Left kidney (tissue), 2 donors: ENCODE measurements around the gene TRABD. TPM values are rescaled to one million over a fixed set of nuclear protein-coding genes. Genes with fewer than 3 reads are reported as not detected.
"Not testable (repeated sequence)": the region's sequence is repeated elsewhere in the genome, so short reads cannot be mapped to it uniquely, and the experiment has no call there.

ENCODE experiments used
- DNase-seq: peaks from one replicate; pipeline ENCODE4 v3.0.0-alpha.2; 2013
- polyA plus RNA-seq: library from polyadenylated mRNA; unstranded; fragments of 120-200 nt; gene quantifications from one replicate; pipeline ENCODE4 v1.2.1, GENCODE V29; 2013; ENCODE audit not compliant: insufficient read length

Gene TRABD
- polyA plus RNA-seq, 1 donor: 20.7 TPM

DNA sequence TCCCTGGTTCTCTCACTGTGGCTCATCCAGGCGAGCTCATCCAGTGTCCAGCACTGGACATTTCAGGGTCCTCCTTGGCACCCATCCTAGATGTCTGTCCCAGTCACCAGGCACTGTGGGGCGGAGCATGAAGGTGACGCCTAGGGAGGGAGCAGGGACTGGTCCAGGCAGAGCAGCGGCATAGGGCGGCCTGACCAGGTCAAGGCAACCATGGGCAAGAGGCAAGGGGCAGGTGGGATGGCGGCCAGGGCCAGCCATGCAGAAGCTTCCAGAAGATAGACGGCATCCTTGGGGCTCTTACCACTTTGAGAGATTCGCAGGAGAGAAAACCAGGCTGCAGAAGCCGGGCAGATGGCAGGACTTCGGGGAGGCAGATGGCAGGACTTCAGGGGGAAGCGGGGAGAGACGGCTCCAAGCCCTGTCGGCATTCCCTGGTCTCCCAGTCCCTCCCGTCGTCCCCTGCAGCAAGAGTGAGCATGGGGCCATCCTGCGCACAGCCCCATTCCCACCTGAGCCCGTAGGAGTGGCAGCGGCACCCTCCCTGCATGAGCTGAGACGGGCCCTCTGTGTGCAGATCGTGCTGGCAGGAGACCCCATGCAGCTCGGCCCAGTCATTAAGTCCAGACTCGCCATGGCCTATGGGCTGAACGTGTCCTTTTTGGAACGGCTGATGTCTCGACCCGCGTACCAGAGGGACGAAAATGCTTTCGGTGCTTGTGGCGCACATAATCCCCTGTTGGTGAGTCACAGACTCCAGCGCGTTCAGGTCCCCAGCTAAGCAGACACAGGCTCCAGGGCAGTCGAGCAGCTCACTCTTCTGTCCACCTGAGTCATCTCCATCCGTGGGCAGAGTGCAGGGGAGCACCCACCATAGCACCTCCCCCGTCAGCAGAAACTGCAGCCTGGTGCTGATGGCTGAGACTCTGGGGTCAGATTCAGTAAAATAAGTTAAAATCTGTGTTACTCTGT lies 35.3 kb upstream of the TRABD start:
- DNase-seq: no peak

DNA sequence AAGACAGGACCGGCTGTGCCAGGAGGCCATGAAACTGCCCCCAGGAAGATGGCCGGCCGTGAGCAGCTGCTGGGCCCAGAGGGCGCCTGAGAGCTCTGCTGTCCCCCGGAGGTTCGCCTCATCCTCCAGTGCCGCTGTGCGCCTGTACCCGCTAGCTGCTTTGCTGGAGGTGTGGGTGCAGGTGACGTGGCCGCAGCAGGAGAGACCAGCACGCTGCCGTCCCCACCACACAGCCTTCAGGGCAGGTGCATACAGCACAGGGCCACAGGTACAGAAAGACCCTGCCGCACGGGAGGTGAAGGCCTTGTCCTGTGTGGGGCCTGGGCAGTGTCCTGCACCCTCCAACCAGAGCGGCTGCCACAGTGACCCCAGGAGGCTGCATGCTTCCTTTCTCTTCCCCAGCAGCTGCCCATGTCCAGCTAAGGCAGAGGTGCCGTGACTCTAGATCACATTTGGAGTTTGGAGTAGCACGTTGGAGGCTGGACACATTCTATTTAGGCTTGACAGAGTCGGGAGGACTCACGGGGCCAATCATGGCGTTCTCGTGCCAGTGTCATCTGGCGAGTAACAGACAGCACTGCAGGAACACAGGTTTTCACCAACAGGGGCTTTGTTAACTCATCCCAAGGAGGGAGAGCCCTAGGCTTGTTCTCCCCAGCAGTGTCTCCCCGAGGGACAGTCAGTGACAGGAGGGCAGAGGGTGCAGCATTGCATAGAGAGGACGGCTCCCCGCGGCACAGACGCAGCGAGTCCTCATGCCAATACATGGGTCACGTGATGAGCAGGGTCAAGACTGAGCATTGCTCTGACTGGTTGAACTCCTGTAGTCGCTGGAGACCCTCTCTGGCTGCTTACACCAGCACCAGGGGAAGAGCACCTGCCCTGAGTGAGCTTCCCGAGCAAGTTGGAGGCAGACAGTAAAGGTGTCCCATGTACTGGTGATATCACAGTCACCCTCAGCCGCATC lies 33.9 kb upstream of the TRABD start:
- no peak for DNase-seq

DNA sequence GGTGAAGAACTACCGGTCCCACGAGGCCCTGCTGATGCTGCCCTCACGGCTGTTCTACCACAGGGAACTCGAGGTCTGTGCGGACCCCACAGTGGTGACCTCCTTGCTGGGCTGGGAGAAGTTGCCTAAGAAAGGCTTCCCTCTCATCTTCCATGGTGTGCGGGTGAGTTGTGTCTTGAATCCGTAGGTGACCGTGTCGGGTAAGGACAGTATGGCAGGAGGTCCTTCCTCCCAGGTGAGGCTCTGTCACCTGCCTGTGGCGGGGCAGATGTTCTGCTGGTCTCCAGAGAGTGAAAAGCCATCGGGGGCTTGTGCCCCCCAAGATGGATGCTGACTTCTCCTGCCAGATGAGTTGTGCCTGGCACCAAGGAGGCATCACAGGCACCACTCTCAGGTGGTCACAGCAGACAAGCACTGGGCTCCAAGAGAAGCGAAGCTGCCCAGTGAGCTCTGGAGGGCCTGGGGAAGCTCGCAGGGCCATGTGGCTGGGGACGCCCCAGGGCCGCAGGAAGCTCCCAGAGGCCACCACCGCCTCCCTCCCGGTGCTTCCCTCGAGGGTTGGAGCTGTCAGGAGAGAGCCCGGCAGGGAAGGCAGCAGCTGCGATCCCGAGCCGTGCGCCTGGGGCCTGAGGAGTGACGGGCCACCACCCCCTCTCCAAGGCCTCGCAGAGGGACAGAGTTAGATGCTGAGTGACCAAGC lies 32.5 kb upstream of the TRABD start:
- no peak for DNase-seq

DNA sequence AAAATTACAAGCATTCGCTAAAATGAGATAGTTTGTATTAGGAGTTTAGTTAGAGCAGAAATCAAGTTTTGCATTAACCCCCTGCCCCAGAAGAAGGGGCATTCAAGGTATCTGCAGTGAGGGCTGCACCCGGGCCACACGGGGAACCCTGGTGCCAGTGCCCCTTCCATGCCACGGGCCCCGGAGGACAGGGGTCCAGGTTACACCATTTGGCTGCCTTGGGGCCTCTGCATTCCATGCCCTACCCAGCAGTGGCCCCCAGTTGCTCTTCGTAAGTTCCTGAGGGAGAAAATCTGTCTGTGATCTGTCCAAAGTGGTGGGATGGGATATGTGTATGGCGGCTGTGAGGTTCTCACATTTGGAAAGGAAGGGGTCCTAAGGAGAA lies 32.0 kb upstream of the TRABD start:
- DNase-seq: no peak

DNA sequence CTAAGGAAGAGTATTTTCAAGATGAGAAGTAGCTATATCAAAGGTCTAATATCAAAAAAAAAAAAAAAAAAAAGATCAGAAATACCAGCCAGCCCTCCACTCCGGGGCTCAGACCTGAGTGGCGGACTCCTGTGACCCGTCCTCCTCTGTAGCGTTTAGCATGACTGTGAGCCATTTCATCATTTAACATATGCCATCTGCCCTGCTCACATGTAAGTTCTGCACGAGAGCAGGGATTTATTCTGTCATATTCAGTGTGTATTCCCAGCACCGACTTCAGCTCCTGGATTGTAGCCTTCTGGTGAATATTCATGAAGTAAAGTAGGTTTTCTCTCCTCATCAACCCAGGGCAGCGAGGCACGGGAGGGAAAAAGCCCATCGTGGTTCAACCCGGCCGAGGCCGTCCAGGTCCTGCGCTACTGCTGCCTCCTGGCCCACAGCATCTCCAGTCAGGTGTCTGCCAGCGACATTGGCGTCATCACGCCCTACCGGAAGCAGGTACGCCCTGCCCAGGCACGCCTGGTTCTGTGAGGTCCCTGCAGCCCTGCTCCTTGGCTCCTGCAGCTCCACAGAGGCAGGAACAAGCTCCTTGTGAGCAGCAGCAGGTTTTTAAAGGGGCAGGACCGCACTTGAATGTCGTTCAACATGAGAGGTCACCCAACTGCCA lies 27.9 kb upstream of the TRABD start:
- no peak for DNase-seq

DNA sequence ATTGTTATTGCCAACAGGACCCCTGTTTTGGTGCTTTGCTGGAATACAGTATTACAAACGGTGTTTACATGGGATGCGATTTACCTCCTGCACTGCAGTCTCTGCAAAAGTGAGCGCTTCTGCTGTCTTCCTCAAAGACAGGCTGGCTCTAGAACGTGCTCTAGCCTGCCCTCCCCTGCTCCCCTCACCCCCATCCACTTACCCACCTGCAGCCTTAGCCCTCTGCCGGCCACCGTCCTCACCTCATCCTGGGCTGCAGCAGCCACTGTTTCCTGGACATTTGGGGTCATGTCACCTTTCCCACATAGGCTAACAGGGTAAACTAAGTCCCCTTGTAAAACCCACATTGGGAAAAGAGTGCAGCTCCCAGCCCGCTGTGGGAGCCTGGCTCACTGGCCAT lies 24.8 kb upstream of the TRABD start:
- no peak for DNase-seq

DNA sequence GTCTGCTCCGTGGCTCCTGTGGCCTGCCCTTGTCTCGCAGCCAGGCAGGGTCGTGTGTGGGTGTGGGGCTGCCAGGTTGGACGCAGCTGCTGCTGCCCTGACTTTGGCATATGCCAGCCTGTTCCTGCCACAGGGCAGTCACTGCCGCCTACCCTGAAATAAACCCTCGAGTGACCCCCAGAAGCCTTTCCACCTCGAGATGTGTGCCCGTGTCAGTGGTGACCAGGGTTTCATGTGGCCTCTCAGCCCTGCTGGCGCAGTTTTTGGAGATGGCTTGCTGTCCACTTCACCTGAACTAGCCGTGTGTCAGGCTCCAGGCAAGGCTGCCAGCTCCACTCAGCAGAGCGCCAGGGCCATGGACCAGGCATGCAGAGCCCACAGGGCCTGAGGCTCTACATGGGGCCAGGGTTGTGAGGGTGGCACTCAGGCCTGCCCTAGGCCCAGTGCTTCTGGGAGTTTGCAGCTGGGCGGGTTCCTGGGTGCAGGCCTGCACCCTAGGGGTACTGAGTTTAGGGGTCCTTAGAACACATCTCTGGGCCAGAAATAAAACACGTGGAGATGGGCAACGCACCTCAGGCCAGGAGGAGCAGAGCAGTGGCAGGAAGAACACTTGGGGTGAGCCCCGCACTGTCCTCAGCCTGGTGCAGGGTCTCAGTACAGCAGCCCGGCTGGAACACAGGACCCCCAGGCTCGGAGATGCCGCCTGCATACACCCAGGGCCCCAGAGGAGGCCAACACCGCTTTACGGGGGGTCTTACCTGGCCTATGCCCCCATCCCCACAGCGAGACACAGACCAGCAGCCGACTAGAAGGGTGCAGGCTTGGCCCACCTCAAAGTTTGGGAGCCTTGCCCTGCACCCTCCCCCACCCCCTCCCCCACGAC lies 24.0 kb upstream of the TRABD start:
- DNase-seq: no peak

DNA sequence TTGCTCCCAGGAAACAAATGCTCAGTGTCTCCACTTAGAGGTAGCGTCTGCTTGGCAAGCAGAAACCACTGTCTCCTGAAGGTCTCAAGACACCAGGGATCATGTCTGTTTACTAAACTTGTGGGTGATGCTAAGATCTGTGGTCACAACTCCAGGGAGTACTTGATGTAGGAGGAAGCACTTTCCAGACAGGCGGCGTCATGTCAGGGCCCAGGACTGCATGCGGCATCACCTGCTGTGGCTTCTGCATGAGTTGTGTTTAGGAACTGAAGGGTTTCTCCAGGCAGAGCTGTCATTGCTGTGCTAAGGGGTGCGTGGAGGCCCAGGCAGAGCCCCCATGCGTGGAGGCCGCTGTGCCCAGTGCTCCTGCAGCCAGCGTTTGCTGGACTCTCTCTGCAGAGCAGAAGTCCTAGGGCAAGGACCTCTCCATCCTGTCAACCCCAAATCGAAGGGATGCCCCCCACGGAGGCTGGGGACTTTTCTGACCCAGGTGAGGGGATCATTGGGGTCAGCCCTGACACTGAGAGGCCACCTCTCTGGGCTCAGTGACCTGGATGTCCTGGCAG lies 23.2 kb upstream of the TRABD start:
- no peak for DNase-seq

DNA sequence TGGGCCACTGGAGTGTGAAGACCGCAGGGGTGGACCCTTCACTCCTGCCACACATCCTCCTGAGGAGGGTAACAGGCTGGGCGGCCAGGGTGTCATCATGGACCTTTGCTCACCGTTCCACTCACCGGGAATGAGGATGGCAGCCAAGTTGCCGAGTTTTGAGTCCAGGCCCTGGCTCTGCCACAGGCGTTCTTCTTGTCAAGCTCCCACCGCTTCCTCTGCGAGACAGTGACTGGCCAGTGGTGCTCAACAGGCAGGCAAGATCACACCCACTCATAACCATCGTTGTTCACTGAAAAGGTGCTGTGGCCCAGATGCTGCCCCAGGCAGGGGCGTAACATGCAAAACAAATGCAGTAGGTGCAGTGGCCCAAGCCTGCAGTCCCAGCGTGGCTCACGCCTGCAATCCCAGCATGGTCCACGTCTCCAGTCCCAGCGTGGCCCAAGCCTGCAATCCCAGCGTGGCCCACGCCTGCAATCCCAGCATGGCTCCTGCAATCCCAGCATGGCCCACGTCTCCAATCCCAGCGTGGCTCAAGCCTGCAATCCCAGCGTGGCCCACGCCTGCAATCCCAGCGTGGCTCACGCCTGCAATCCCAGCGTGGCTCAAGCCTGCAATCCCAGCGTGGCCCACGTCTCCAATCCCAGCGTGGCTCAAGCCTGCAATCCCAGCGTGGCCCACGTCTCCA lies 20.1 kb upstream of the TRABD start:
- DNase-seq: no peak

DNA sequence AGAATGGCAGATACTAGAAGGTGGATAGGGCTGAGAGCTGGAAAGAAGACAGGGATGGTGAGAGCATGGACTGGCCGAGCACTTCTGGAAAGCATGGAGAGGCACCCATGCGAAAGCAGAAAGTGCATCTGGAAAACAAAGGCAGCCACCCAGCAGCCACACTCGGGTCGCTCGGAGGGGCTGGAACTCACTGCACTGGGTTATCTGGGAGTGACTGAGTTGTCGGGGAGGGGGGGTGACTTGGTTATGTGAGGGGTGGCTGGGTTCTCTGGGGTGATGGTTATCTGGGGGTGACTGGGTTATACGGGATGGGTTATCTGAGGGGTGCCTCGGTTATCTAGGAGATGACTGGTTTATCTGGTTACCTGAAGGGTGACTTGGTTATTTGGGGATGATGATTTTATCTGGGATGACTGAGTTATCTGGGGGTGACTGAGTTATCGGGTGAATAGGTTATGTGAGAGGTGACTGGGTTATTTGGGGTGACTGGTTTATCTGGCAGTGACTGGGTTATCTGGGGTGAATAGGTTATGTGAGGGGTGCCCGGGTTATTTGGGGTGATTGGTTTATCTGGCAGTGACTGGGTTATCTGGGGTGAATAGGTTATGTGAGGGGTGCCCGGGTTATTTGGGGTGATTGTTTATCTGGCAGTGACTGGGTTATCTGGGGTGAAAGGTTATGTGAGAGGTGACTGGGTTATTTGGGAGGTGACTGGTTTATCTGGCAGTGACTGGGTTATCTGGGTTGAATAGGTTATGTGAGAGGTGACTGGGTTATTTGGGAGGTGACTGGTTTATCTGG lies 17.8 kb upstream of the TRABD start:
- DNase-seq: no peak

DNA sequence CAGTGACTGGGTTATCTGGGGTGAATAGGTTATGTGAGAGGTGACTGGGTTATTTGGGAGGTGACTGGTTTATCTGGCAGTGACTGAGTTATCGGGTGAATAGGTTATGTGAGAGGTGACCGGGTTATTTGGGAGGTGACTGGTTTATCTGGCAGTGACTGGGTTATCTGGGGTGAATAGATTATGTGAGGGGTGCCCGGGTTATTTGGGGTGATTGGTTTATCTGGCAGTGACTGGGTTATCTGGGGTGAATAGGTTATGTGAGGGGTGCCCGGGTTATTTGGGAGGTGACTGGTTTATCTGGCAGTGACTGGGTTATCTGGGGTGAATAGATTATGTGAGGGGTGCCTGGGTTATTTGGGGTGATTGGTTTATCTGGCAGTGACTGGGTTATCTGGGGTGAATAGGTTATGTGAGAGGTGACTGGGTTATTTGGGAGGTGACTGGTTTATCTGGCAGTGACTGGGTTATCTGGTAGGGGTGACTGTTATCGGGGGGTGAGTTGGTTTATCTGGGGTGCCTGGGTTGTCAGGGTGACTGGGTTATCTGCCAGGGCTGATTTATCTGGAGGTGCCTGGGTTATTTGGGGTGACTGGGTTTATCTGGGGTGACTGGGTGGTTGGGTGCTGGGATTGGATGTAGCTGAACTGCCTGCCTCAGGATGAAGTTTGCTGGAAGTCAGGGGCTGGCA lies 17.1 kb upstream of the TRABD start:
- not testable (repeated sequence) for DNase-seq

DNA sequence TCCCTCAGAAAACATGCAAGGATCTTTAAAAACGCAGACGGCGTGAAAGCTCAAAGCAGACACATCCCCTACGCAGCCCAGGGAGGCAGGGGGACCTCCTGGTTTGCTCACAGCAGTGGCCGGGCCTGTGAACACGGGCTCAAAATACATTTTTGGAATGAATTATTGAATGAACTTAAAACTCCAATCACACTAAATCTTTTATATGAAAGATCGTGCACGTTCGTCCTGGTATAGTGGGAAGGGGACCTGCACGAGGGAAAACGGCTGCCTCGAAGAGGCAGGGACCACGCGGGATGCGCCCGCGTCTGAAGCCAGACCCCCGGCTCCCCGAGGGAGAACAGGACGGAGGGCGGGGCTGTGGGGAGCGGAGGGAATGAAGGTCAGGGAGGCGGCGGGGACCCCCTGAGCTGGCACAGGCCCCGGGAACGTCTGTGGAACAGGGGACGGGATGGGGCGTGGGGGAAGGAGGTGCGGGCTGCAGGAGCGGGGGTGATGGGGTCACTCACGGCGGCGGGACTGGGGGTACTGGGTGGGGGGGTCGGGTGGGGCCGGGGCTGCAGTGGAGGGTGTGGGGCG lies 16.4 kb upstream of the TRABD start:
- DNase-seq: no peak

DNA sequence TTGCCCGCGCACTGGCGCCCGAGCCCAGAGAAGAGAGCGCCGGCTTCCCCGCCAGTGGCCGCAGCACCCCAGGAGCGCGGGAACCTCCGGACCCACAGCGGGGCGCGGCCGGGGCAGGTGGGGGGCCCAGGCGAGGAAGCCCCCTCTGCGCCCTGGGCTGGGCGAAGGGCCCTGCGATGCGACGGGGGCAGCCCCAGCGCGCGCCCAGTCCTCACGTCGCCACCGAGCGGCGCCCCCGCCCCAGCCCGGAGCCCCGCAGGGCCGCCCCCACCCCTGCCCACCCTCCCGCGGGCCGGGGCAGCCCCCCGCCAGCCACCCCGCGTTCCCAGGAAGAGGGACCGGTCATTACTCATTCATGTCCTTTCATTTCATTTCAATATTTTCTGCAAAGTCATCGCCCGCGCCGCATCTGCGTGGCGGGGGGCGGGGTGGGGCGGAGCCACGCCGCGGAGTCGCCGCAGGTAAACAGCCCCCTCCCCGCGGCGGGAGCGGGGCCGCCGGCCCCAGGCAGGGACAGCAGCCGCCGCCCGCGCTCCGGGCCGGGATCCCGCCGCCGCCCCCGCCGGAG lies 15.9 kb upstream of the TRABD start:
- DNase-seq: no peak

DNA sequence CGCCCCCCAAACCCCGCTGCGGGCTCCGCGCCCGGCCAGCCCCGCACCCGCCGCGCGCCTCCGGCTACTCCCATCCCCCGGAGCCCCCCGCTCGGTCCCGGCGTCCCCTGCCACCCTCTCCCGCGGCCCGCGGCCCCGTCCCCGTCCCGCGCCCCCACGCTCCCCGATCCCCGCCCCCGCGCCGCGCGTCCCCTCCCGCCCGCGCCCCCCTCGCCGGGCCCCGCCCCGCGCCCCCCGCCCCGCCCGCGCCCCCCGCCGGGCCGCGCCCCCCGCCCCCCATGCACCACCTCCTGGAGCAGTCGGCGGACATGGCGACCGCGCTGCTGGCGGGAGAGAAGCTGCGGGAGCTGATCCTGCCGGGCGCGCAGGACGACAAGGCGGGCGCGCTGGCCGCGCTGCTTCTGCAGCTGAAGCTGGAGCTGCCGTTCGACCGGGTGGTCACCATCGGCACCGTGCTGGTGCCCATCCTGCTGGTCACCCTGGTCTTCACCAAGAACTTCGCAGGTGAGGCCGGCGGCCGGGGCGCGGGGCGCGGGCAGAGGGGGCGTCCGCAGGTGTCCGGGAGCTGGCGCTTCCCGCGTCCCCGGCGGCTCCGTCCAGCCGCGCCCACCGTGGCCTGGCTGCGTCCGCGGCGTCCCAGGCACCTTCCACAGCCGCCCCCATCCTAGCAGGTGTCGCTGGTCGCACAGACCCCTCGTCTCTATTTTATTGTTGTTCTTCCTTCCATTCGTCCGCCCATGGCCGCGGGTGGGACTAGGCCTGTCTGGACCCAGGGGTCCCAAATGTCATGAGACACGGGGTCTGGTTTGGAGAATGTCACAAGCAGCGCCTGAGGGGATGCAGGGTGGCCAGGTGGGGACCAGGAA lies 15.0 kb upstream of the TRABD start, which contains the start of gene PANX2:
TSS of gene PANX2 (plus strand) at position 279 of the 866 bp plus-strand sequence. CDS start at position 279, 0 bp downstream.
- no peak for DNase-seq

DNA sequence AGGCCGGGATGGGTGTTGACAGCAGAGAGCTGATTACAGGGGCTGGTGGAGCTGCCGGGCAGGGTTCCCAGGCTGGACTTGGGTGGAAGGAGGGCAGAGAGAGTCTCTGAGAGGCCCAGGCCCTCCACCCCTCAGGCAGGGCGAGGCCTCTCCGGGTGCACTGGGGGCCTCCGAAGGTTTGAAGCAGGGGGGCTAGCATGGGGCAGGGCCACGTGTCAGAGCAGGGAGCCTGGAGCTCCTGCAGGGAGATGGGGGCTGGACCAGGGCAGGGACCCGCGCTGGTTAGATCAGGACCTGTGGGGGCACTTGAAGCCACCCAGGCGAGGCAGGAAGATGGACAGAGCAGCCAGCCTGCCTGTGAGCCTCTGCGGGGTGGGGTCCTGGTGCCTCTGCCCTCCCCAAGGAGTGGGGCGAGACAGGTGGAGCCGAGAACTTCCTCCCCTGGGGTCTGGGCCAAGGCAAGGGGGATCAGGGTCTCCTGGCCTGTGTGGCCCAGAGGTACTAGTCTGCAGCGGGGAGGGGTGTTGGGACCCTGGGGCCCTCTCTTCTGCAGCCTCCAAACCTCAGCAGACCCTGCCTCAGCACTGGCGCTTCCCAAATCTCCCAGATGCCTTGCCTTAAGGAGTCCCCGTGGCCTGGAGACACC lies 14.3 kb upstream of the TRABD start:
- no peak for DNase-seq

DNA sequence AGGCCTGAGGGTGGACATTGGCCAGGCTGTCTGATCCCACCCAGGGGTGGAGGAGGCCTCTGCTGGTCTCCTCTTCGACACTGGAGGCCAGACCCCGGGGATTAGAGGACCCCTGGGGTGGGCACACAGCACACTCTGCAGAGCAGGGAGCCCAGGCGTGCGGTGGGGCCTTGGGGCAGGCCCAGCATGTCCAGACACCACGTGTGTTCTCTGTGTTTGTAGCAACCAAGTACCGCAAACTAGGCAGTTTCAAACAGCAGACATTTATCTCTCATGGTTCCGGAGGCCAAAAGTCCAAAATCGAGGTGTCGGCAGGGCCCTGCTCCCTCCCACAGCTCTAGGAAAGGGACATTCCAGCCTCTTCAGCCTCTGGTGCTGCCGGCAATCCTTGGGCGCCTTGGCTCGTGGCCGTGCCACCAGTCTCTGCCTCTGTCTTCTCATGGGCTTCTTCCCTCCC lies 13.7 kb upstream of the TRABD start:
- DNase-seq: no peak
